ENCODE data around the gene CYP2A7.
"Not testable (repeated sequence)": the region's sequence is repeated elsewhere in the genome, so short reads cannot be mapped to it uniquely, and the experiment has no call there.

The CYP2A7 gene

GRCh38 chr19:40838477-40838876 lies 43.6 kb downstream of the CYP2A7 start:
- not testable (repeated sequence) for DNase-seq

DNA sequence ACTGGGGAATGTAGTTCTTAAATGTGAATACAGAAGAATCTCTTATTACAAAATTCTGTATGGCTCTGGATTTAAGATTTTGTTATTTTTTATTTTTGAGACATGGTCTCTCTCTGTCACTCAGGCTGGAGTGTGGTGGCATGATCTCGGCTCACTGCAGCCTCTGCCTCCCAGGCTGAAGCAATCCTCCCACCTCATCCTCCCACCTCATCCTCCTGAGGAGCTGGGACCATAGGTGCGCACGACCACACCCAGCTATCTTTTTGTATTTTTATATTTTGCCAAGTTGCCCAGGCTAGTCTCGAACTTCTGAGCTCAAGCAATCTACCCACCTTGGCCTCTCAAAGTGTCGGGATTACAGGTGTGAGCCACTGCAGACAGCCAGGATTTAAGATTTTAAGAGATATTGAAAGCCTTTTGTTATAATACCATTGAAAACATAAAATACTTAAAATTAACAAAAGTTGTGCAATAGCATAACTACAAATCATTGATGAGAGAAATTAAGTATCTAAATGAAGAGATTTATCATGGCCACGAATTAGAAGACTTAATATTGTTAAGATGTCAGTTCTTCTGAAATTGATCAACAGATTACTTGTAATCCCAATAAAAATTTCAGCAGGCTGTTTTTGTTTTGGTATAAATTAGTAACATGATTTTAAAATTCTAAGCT lies 45.1 kb downstream of the CYP2A7 start:
- no peak for DNase-seq

DNA sequence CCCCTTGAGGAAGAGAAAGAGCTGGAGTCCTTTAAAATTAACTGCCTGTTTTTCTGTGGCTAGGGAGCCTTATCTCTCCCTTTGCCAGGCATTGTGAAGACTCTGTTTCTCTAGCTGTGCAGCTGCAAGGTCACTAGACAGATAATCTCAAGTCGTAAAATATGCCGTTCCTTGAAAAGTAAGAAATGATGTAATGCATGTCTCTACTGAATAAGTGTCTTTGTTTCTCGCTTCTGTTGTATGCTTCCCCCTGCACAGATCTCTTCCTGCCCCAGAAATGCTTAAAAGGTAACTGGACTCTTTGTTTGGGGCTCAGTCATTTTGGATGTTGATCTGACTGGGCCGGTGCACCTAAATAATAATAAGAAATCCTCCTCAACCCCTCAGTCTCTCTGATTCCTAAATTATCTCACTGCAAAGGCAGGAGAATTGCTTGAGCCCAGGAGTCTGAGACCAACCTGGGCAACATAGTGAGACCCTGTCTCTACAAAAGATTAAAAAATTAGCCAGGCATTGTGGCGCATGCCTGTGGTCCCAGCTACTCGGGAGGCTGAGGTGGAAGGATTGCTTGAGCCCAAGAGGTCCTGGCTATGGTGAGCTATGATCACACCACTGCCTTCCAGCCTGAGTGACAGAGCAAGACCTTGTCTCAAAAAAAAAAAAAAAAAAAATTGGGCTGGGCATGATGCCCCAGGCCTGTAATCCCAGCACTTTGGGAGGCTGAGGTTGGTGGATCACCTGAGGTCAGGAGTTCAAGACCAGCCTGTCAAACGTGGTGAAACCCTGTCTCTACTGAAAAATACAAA lies 48.1 kb downstream of the CYP2A7 start:
- DNase-seq = not testable (repeated sequence)

DNA sequence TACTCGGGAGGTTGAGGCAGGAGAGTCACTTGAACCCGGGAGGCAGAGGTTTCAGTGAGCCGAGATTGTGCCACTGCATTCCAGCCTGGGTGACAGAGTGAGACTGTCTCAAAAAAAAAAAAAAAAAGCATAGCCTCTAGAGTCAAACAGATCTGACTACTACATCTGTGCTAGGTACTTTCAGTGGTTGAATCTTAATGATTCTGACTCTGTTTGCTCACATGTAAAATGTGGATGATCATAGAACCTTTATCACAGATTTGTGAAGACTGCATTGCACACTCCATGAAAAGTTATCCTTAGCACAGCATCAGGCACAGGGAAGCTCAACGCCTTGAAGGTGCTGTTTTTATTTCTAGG lies 49.6 kb downstream of the CYP2A7 start:
- DNase-seq = not testable (repeated sequence)

GRCh38 chr19:40831502-40832430 lies 50.3 kb downstream of the CYP2A7 start:
- no peak for DNase-seq

GRCh38 chr19:40830741-40831140 lies 51.3 kb downstream of the CYP2A7 start:
- DNase-seq = not testable (repeated sequence)

DNA sequence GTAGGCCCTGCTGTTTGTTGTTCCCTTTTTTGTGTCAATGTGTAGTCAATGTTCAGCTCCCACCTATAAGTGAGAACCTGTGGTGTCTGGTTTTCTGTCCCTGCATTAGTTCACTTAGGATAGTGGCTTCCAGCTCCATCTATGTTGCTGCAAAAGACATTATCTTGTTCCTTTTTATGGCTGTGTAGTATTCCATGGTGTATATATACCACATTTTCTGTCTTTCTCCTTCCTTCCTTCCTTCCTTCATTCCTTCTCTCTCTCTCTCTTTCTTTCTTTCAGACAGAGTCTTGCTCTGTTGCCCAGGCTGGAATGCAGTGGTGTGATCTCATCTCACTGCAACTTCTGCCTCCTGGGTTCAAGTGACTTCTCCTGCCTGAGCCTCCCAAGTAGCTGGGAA lies 52.8 kb downstream of the CYP2A7 start:
- no peak for DNase-seq

- DNase-seq = no peak
Measured at GRCh38 chr19:40827386-40828247, 54.4 kb downstream of the CYP2A7 start.

- not testable (repeated sequence) for DNase-seq
Measured at GRCh38 chr19:40826699-40827385, 55.2 kb downstream of the CYP2A7 start.

GRCh38 chr19:40826312-40826698 lies 55.7 kb downstream of the CYP2A7 start:
- not testable (repeated sequence) for DNase-seq

DNA sequence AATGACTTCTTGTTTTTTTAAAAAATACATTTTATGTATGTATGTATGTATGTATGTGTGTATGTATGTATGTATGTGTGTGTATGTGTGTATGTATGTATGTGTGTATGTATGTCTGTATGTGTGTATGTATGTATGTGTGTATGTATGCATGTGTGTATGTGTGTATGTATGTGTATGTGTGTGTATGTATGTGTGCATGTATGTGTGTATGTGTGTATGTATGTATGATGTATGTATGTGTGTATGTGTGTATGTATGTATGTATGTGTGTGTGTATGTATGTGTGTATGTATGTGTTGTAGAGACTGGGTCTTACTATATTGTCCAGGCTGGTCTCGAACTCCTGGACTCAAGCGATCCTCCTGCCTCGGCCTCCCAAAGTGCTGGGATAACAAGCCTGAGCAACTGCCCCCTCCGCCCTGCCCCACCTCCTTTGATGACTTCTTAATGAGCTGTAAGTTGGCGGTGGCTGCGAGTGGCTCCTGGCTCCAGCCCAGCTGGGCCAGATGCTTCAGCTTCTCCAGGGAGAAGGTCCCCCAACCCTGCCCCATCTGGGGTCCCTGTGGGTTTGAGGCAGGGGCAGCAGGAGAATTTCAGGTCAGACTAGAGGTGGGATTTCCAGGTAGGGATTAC lies 56.5 kb downstream of the CYP2A7 start:
- not testable (repeated sequence) for DNase-seq
